NCI-H1436 (cell line): Measurements from ENCODE around the gene EDEM2.
"Not testable (repeated sequence)": the region's sequence is repeated elsewhere in the genome, so short reads cannot be mapped to it uniquely, and the experiment has no call there.

Source experiments
- DNase-seq: peaks from one replicate; lab custom pipeline; 2025; lab: John Stamatoyannopoulos, UW

The EDEM2 gene

DNA sequence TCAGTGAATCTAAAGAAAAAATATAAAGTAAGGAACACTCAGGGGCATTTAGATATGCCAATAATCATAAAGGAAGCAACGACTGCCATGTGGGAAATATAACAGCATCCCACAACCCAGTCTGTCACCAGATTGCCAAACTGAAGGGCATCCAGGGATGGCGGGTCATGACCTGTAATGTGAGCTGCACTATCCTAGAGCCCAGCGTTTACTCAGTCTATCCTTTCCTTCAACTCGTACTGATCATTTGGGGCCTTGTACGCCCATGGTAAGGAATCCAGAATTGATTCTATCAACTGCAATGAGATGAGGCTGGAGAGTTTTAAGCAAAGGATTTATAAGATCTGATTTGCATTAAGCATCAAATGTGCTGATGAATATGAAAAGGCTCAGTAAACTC lies 59.8 kb downstream of the EDEM2 start:
- no peak for DNase-seq

DNA sequence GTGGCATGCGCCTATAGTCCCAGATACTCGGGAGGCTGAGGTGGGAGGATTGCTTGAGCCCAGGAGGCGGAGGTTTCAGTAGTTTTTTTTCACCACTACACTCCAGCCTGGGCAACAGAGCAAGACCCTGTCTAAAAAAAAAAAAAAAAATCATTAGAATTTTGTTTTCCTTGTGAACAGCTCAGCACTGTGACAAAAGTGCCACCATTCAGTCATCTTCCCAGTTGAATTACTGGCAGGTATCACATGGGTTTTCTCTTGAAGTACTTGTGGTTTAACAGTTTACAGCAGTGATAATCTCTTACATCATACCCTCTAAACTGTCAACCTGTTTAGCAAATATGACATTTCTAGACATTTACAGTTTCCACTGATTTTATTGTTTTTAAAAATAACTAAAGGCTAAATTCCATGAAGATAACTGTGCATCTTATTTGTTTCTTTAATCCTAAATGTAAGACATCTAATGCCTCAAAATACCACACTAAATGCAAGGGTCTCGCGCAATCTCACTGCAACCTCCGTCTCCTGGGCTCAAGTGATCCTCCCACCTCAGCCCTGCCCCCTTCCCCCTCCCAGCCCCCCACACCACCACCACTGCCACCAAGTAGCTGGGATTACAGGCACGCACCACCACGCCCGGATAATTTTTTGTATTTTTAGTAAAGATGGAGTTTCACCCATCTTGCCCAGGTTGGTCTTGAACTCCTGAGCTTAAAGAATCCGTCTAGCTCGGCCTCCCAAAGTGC lies 61.5 kb downstream of the EDEM2 start:
- DNase-seq, result no peak

DNA sequence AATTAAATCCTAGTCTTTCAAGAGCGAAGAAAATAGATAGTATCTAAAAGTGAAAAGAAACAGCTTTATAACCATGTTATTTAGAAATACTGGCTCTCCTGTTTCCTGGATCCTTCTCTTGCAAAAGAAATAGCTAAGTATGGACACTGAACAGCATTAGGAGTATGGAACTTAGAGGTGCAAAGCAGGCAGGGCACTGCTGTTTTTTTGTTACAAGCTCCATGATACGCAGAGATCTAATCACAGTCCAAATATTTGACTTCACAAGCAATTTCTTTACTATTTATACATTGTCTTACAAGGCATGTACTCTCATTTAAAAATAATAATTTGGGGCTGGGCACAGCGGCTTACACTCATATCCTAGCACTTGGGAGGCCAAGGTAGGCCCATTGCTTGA lies 62.1 kb downstream of the EDEM2 start:
- DNase-seq, result no peak

DNA sequence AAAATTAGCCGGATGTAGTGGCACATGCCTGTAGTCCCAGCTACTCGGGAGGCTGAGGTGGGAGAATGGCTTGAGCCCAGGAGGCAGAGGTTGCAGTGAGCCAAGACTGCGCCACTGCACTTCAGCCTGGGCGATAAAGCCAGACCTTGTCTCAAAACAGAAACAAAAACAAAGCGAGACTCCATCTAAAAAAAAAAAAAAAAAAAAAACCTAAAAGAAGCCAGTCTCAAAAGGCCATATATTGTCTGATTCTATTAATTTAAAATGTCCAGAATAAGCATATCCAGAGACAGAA lies 66.8 kb downstream of the EDEM2 start:
- DNase-seq, result not testable (repeated sequence)

DNA sequence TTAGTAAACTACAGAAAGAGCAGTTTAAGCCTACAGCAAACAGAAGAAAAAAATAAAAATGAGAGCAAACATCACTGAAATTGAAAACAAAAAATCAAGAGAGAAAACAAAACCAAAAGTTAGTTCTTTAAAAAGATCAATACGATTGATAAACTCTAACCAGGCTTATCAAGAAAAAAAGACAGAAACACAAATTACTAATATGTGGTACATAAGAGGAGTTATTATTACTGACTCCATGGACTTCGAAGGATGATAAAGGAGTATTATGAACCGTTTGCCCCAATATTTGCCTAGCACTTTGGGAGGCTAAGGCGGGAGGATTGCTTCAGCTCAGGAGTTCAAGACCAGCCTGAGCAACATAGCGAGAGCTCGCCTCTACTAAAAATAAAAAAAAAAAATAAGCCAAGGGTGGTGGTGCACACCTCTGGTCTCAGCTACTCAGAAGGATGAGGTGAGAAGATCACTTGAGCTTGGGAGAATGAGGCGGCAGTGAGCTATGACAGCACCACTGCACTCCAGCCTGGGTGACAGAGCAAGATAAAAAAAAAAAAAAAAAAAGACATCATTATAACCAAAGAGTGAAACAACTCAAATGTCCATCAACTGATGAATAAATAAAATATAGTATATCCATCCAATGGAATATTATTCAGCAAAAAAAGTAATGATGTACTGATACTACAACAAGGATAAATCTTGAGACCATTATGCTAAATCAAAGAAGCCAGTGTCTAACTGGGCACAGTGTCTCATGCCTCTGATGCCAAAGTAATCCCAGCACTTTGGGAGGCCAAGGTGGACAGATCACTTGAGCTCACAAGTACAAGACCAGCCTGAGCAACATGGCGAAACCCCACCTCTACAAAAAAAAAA lies 67.4 kb downstream of the EDEM2 start:
- no peak for DNase-seq

DNA sequence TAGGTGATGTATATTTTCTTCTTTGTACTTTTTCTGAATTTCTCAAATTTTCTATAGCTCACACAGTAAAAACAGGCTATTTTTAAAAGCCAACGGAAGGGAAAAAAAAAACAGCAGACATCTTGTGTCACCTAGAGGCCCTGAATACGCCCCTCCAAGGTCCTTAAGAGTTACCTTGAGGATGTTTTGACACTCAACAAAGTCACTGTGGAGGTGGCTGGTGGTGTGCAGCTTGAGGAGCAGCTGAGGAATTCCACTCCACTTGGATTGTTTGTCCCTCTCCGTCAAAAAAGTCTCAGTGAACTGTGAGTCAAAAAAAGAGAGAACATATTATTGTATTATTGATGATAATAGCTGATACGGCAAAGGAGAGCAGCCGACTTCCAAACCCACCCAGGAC lies 69.3 kb downstream of the EDEM2 start:
- DNase-seq, result no peak

DNA sequence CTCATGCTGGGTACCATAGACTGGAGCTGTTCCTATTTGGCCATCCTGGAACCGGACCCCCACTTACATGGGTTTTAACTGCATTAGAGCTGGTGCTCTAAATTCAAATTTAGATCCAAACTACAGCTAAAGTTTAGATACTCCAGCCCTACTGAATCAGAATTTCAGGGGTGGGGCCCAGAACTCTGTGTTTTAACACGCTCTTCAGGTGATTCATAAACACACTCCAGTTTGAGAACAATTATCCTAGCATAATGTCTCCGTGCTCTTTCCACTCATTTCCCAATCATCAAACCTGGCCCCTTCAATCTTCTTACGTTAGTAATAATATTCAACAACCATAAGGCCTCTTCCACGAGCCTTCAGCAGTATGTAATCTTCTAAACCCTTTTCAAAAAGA lies 69.8 kb downstream of the EDEM2 start:
- DNase-seq, result no peak

DNA sequence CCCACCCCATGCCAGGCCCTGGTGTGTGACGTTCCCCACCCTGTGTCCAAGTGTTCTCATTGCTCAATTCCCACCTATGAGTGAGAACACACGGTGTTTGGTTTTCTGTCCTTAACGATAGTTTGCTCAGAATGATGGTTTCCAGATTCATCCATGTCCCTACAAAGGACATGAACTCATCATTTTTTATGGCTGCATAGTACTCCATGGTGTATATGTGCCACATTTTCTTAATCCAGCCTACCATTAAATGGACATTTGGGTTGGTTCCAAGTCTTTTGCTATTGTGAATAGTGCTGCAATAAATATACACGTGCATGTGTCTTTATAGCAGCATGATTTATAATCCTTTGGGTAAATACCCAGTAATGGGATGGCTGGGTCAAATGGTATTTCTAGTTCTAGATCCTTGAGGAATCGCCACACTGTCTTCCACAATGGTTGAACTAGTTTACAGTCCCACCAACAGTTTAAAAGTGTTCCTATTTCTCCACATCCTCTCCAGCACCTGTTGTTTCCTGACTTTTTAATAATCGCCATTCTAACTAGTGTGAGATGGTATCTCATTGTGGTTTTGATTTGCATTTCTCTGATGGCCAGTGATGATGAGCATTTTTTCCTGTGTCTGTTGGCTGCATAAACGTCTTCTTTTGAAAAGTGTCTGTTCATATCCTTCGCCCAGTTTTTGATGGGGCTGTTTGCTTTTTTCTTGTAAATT lies 75.5 kb downstream of the EDEM2 start:
- not testable (repeated sequence) for DNase-seq

DNA sequence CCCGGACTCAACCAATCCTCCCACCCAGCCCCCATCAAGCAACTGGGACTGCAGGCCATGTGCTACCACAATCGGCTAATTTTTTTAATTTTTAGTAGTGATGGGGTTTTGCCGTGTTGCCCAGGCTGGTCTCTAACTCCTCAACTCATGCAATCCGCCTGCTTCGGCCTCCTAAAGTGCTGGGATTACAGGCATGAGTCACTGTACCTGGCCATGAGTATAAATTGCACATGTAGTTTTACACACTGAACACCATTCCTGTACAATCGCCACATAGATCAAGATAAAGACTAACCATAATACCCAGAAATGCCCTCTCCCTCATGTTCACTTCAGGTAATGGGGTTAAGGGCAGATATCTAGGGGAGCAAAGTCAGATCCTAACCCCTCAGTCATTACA lies 80.9 kb downstream of the EDEM2 start:
- DNase-seq, result no peak
